HepG2 (cell line): ENCODE measurements around the gene SCRN3. TPM values are rescaled to one million over a fixed set of nuclear protein-coding genes. Genes with fewer than 3 reads are reported as not detected.

Experiments used
- ARHGAP35 ChIP-seq: sonication (generic); formaldehyde crosslinking; IDR thresholded peaks from 2 replicates; pipeline ENCODE4 v1.9.0; 2022; ENCODE audit warnings: mild to moderate bottlenecking, inconsistent platforms, moderate library complexity, missing genetic modification reagents, borderline replicate concordance
- ARID5B ChIP-seq: IDR thresholded peaks from 2 replicates; pipeline ENCODE4 v1.4.0; 2020; ENCODE audit warnings: mild to moderate bottlenecking, missing genetic modification reagents
- BCL6 ChIP-seq: IDR thresholded peaks from 2 replicates; pipeline ENCODE4 v1.6.1; 2016; ENCODE audit warnings: missing genetic modification reagents, missing compliant biosample characterization
- DPF2 ChIP-seq: sonication (generic); formaldehyde crosslinking; IDR thresholded peaks from 2 replicates; pipeline ENCODE4 v1.4.0; 2020; ENCODE audit warnings: mild to moderate bottlenecking, low read depth, missing genetic modification reagents, borderline replicate concordance
- ERF ChIP-seq: IDR thresholded peaks from 2 replicates; pipeline ENCODE4 v1.6.1; 2018; ENCODE audit warnings: missing biosample characterization, missing genetic modification reagents
- EZH2 ChIP-seq: conservative IDR thresholded peaks from 2 replicates; pipeline ENCODE4 v1.6.1; 2012; ENCODE audit warnings: mild to moderate bottlenecking, low read depth, low read length, moderate library complexity
- FOXA1 ChIP-seq, 2 experiments: fragments of 450-650 bp in 1 of 2; sonication (generic) in 1 of 2; formaldehyde crosslinking in 1 of 2; IDR thresholded peaks; 2 replicates each; pipeline versions ENCODE4 v1.4.0 to v1.6.1; 2016 to 2020; ENCODE audit warnings: missing genetic modification reagents in 1 of 2
- HOXA3 ChIP-seq: sonication (generic); formaldehyde crosslinking; IDR thresholded peaks from 2 replicates; pipeline ENCODE4 v1.5.0; 2020; ENCODE audit warnings: missing genetic modification reagents
- KLF6 ChIP-seq: IDR thresholded peaks from 2 replicates; pipeline ENCODE4 v1.8.0; 2016; ENCODE audit warnings: missing biosample characterization, missing genetic modification reagents
- MAX ChIP-seq: IDR thresholded peaks from 2 replicates; pipeline ENCODE4 v1.6.1; 2012; ENCODE audit warnings: inconsistent platforms
- MZF1 ChIP-seq: sonication (generic); formaldehyde crosslinking; IDR thresholded peaks from 2 replicates; pipeline ENCODE4 v1.8.1; 2023; ENCODE audit warnings: mild to moderate bottlenecking, missing genetic modification reagents, borderline replicate concordance
- NR2F2 ChIP-seq: IDR thresholded peaks from 2 replicates; pipeline ENCODE4 v1.6.1; 2012; ENCODE audit warnings: low read depth, inconsistent platforms, borderline replicate concordance
- ONECUT2 ChIP-seq: sonication (generic); formaldehyde crosslinking; IDR thresholded peaks from 2 replicates; pipeline ENCODE4 v1.4.0; 2020; ENCODE audit warnings: missing genetic modification reagents
- POGZ ChIP-seq: sonication (generic); formaldehyde crosslinking; IDR thresholded peaks from 2 replicates; pipeline ENCODE4 v1.4.0; 2020; ENCODE audit warnings: mild to moderate bottlenecking, missing genetic modification reagents
- PRMT3 ChIP-seq: sonication (generic); formaldehyde crosslinking; IDR thresholded peaks from 2 replicates; pipeline ENCODE4 v1.8.1; 2022; ENCODE audit warnings: low read depth, mild to moderate bottlenecking, moderate library complexity, missing genetic modification reagents, borderline replicate concordance
- SNAPC2 ChIP-seq: sonication (generic); formaldehyde crosslinking; IDR thresholded peaks from 2 replicates; pipeline ENCODE4 v1.8.1; 2022; ENCODE audit warnings: mild to moderate bottlenecking, missing genetic modification reagents
- SRY ChIP-seq: sonication (generic); formaldehyde crosslinking; IDR thresholded peaks from 2 replicates; pipeline ENCODE4 v1.8.0; 2022; ENCODE audit warnings: mild to moderate bottlenecking, missing genetic modification reagents
- STAT6 ChIP-seq: sonication (generic); formaldehyde crosslinking; IDR thresholded peaks from 2 replicates; pipeline ENCODE4 v1.4.0; 2020; ENCODE audit warnings: missing genetic modification reagents, mild to moderate bottlenecking, borderline replicate concordance
- ZNF18 ChIP-seq: sonication (generic); formaldehyde crosslinking; IDR thresholded peaks from 2 replicates; pipeline ENCODE4 v1.8.0; 2022; ENCODE audit warnings: mild to moderate bottlenecking, missing genetic modification reagents; ENCODE audit not compliant: insufficient replicate concordance
- ZNF296 ChIP-seq: sonication (generic); formaldehyde crosslinking; conservative IDR thresholded peaks from 2 replicates; pipeline ENCODE4 v1.5.0; 2020; ENCODE audit warnings: mild to moderate bottlenecking, missing genetic modification reagents
- ZNF546 ChIP-seq: sonication (generic); formaldehyde crosslinking; conservative IDR thresholded peaks from 2 replicates; pipeline ENCODE4 v1.8.1; 2023; ENCODE audit warnings: mild to moderate bottlenecking, missing genetic modification reagents
- polyA plus RNA-seq, 8 experiments: library from polyadenylated mRNA; depleted of rRNA in 3 of 8; stranded (reverse) in 7 of 8; unstranded in 1 of 8; fragments of >200 nt; fragmentation: Illumina TruSeq in 4 of 8; extraction: Trizol in 4 of 8; gene quantifications; 2 replicates each; pipeline versions ENCODE4 v1.2.1 to v1.2.3, GENCODE V29; 2011 to 2016; ENCODE audit warnings: low read depth in 4 of 8, missing spikeins in 1 of 8, mixed read lengths in 1 of 8; ENCODE audit not compliant: insufficient read depth in 1 of 8
- total RNA-seq, 5 experiments: library from RNA; depleted of rRNA; stranded (reverse); fragments of >200 nt; fragmentation: Illumina TruSeq; extraction: Trizol; gene quantifications; 2 replicates each; pipeline ENCODE4 v1.2.3, GENCODE V29; 2016; ENCODE audit warnings: low read depth in 1 of 5

Gene SCRN3
- total and polyA plus RNA-seq, 2 of the 13 experiments (the other 11 are each of a cell fraction or from before 2014, with no cell fraction given): 6.6 to 11.3 TPM

- TF ChIP-seq BCL6 (CRISPR knock-in tag): peak; percentile 2; the same call in 1 of the 2 replicates
- no peak for TF ChIP-seq ONECUT2 (CRISPR knock-in tag)
- TF ChIP-seq DPF2: no peak
- 0 out of 2 replicates have a peak, but pooled peaks have one; percentile 51 for TF ChIP-seq SNAPC2 (CRISPR knock-in tag)
- TF ChIP-seq NR2F2: 0 out of 2 replicates have a peak, but pooled peaks have one; percentile 8
- peak; percentile 65; the same call in 1 of the 2 replicates for TF ChIP-seq SRY (CRISPR knock-in tag)
- peak; percentile 96 for TF ChIP-seq ERF (CRISPR knock-in tag)
- 0 out of 2 replicates have a peak, but pooled peaks have one; percentile 44 for TF ChIP-seq POGZ (CRISPR knock-in tag)
- peak; percentile 13 for TF ChIP-seq ZNF18 (CRISPR knock-in tag)
- TF ChIP-seq MZF1: no peak
- peak; percentile 86 for TF ChIP-seq MAX
- no peak; the same call in 1 of the 2 replicates for TF ChIP-seq ARHGAP35 (CRISPR knock-in tag)
- TF ChIP-seq EZH2: no peak
- no peak; the same call in 1 of the 2 replicates for TF ChIP-seq ZNF546 (CRISPR knock-in tag)
- TF ChIP-seq PRMT3: no peak
- TF ChIP-seq KLF6 (CRISPR knock-in tag): peak; percentile 67; the same call in 1 of the 2 replicates
- TF ChIP-seq ARID5B (CRISPR knock-in tag): peak; percentile 72
- no peak for TF ChIP-seq STAT6 (CRISPR knock-in tag)
- no peak for TF ChIP-seq FOXA1 (IDR thresholded peaks at IDR 0.05)
- peak; percentile 72; the same call in 1 of the 2 replicates for TF ChIP-seq FOXA1 (CRISPR knock-in tag; IDR thresholded peaks at IDR 0.05)
- no peak for TF ChIP-seq ZNF296
- TF ChIP-seq HOXA3 (CRISPR knock-in tag): peak; percentile 86
Observed at GRCh38 chr2:174395284-174395968, at the start of gene SCRN3 (continued).
